Measurements from ENCODE around the gene CAB39L. TPM values are rescaled to one million over a fixed set of nuclear protein-coding genes. Genes with fewer than 3 reads are reported as not detected.

Gene CAB39L
- total RNA-seq, 1 donor from 2014 or later, result 5.7 TPM

DNA sequence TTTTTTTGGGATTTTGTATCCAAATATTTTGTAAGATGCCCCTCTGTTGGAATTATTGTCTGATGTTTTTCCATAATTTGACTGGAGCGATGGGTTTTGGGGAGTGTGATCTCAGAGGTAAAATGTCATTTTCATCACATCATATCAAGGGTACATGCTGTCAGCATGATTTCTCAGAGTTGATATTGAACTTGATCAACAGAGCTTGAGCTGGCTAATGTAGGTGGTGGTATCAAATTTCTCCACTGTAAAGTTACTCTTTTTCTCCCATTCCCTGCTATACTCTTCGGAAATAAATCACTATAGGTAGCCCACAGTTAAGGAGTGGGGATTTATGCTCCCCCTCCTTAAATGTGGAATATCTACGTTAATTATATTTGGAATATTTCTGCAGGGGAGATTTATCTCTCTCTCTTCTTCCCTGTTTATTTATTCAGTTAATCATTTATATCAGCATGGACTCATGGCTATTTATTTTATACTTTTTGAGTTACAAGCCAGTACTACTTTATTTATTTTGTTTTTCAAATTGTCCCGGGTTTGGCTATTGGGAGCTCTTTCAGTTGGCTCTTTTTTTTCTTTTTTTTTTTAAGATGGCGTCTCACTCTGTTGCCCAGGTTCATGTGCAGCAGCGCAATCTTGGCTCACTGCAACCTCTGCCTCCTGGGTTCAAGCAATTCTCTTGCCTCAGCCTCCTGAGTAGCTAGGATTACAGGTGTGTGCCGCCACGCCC, 9.0 kb upstream of the CAB39L start:
- DNase-seq, result no peak
- Mint-ChIP-seq H3K27me3 (no peaks in the 10 kb centered on the region), H3K36me3 (ENCODE audit: low read depth) (peaks cover 43% of the 10 kb centered on the region), H3K4me3 (no peak overlapping the region), H3K9me3 (no peaks in the 10 kb centered on the region), H3K27ac (no peak overlapping the region), H3K4me1 (peaks cover 33% of the 10 kb centered on the region)
- intact Hi-C loops (cut with micrococcal nuclease), result no loop called here

DNA sequence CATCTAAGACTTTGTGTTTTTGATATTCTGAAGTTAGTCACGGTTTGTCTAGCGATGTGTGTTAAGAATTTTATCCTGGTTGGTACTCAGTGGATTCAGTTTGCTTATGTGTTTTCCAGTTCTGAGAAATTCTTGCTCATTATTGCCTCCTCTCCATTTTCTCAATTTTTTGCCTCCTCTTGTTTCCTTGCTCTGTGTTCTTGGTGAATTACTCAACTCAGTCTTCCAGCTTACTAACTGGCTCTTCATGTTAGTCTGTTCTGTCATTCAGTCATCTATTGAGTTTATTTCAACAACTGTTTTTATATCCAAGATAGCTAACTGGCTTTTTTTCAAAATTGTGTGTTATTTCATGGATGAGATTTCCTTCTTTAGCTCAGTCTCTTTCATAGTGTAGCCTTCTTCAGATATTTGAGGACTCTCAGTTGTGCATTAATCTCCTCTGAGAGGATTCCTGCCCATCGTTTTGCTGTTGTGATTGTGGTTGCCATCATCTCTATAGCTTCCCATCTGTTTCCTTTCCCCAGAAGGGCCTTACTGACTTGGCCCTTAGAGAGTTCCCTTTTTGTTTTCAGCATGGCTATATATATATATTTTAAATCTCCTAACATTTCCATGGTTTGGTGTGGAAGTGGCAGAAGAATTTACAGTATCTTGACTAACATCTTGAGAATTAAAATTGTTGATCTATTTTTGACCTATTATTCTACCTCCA, 6.4 kb upstream of the CAB39L start:
- H3K27ac Mint-ChIP-seq, result peak overlapping the region; percentile 72
- no peaks in the 10 kb centered on the region for H3K27me3 Mint-ChIP-seq
- intact Hi-C loops (cut with micrococcal nuclease), result no loop called here
- H3K4me3 Mint-ChIP-seq, result peak overlapping the region; percentile 34
- no peak for DNase-seq
- H3K4me1 Mint-ChIP-seq, result peaks cover 47% of the 10 kb centered on the region
- no peaks in the 10 kb centered on the region for H3K9me3 Mint-ChIP-seq
- H3K36me3 Mint-ChIP-seq (ENCODE audit: low read depth), result peaks cover 43% of the 10 kb centered on the region

- Mint-ChIP-seq H3K36me3 (ENCODE audit: low read depth) (peaks cover 42% of the 10 kb centered on the region), H3K27ac (no peak overlapping the region), H3K9me3 (no peaks in the 10 kb centered on the region), H3K4me1 (peaks cover 41% of the 10 kb centered on the region), H3K4me3 (no peak overlapping the region), H3K27me3 (no peaks in the 10 kb centered on the region)
- intact Hi-C loops (cut with micrococcal nuclease), result loop anchor here (10.0 kb wide), 1 partner anchor 564 kb away; no protein-coding TSS in a partner anchor
- DNase-seq, result no peak
Measured at GRCh38 chr13:49448753-49449152, 4.9 kb upstream of the CAB39L start.

- Mint-ChIP-seq H3K27me3 (no peaks in the 10 kb centered on the region), H3K27ac (peak overlapping the region; percentile 58), H3K4me1 (peaks cover 54% of the 10 kb centered on the region), H3K9me3 (no peaks in the 10 kb centered on the region), H3K36me3 (ENCODE audit: low read depth) (peaks cover 33% of the 10 kb centered on the region), H3K4me3 (peak overlapping the region; percentile 71)
- intact Hi-C loops (cut with micrococcal nuclease), result loop anchor here (10.0 kb wide), 1 partner anchor 562 kb away; no protein-coding TSS in a partner anchor
- no peak for DNase-seq
Measured at GRCh38 chr13:49446473-49446872, 2.6 kb upstream of the CAB39L start.

DNA sequence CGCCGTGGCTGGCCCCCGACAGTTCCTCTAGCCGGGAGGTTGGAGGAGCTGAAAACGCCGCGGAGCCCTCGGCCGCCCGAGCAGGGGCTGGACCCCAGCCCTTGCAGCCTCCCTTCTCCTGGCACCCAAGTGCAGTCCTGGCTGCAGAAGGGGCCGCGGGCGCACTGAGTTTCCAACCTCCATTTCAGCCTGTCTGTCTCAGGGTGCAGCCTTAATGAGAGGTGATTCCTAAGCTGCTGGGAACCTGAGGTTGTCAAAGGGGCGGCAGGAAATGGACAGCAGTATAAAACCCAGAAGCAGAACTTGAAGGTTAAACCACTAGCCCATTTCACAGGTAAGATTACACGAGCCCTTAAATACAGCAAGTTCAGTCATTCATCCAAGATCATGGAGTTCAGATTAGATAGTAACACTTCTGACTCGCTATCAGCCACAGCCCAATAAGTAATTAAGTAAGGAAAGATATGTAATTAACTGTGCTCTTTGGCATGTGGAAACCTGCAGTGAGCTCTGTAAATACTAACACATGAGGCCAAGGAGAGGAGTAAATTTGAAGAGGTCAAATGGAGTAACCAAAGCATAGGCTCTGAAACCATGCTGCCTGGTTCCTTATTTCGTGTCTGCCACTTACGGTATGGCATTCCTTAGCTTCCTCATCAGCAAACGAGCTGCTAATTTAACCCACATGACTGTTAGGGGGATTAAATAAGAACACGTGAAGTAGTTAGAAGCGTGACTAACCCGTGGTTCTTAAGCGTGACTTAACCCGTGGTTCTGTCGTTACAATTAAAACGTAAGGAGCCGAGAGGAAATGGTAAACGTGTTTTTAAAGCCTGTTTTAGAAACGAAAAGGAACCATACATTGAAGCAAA, 896 bp upstream of the CAB39L start:
- intact Hi-C loops (cut with micrococcal nuclease), result loop anchor here (1.0 to 10.0 kb wide), 8 partner anchors 10 to 560 kb away; partner anchors contain the start of genes CDADC1, FNDC3A, PHF11 and RCBTB1
- Mint-ChIP-seq H3K4me3 (peak overlapping the region; percentile 95), H3K27ac (peak overlapping the region; percentile 98), H3K9me3 (no peaks in the 10 kb centered on the region), H3K4me1 (peaks cover 52% of the 10 kb centered on the region), H3K27me3 (peaks cover 2% of the 10 kb centered on the region), H3K36me3 (ENCODE audit: low read depth) (peaks cover 27% of the 10 kb centered on the region)
- peak; percentile 76 for DNase-seq

DNA sequence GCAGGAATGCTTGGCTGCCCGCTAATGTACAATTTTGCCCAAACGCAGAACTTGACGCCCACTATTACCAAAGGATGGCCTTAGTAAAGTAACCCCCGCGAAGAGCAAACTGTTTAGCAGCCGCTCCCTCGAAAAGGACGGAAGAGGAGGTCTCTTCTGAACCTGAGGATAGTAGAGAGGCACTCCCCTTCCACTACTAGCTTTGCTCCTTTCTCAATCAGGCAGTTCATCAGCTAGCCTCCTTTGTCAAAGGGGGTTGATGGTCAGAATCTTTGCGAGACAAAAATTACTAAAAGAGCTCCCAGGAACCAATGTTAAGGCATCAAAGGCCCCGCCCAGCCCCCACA, 534 bp downstream of the CAB39L start:
- intact Hi-C loops (cut with micrococcal nuclease), result loop anchor here (2.0 to 10.0 kb wide), 6 partner anchors 143 to 559 kb away; partner anchors contain the start of genes CDADC1, FNDC3A and SPRYD7
- Mint-ChIP-seq H3K27ac (peak overlapping the region; percentile 98), H3K36me3 (ENCODE audit: low read depth) (peaks cover 15% of the 10 kb centered on the region), H3K4me1 (peaks cover 41% of the 10 kb centered on the region), H3K27me3 (peaks cover 2% of the 10 kb centered on the region), H3K4me3 (peak overlapping the region; percentile 95), H3K9me3 (no peaks in the 10 kb centered on the region)
- DNase-seq, result no peak

DNA sequence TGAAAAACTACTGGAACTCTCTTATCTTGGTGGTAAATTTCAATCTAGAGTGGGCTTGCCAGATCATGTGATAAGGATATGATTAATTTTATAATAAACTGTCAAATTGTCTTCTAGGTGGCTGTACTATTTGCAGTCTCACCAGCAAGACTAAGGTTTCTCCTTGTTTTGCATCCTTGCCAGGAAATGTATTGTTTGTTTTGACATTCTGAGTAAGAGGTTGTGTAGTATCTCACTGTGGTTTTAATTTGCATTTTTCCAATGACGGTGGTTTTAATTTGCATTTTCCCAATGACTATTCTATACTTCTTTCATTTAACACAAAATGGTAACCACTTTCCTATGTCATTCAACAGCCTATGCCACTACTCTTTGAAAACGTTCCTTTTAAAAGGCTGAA, 2.0 kb downstream of the CAB39L start:
- no peak for DNase-seq
- Mint-ChIP-seq H3K9me3 (no peaks in the 10 kb centered on the region), H3K27ac (peak overlapping the region; percentile 98), H3K36me3 (ENCODE audit: low read depth) (peaks cover 11% of the 10 kb centered on the region), H3K4me3 (peak overlapping the region; percentile 57), H3K4me1 (peaks cover 33% of the 10 kb centered on the region), H3K27me3 (peaks cover 5% of the 10 kb centered on the region)
- intact Hi-C loops (cut with micrococcal nuclease), result loop anchor here (2.0 to 10.0 kb wide), 6 partner anchors 141 to 557 kb away; partner anchors contain the start of genes CDADC1, FNDC3A and SPRYD7

GRCh38 chr13:49441312-49441711, 2.6 kb downstream of the CAB39L start:
- peaks cover 5% of the 10 kb centered on the region for H3K27me3 Mint-ChIP-seq
- peaks cover 29% of the 10 kb centered on the region for H3K4me1 Mint-ChIP-seq
- H3K4me3 Mint-ChIP-seq, result no peak overlapping the region
- intact Hi-C loops (cut with micrococcal nuclease), result loop anchor here (5.0 to 10.0 kb wide), 5 partner anchors 166 to 557 kb away; partner anchors contain the start of genes CDADC1, FNDC3A and SPRYD7
- peak overlapping the region; percentile 98 for H3K27ac Mint-ChIP-seq
- H3K36me3 Mint-ChIP-seq (ENCODE audit: low read depth), result peaks cover 11% of the 10 kb centered on the region
- no peak for DNase-seq
- H3K9me3 Mint-ChIP-seq, result no peaks in the 10 kb centered on the region

DNA sequence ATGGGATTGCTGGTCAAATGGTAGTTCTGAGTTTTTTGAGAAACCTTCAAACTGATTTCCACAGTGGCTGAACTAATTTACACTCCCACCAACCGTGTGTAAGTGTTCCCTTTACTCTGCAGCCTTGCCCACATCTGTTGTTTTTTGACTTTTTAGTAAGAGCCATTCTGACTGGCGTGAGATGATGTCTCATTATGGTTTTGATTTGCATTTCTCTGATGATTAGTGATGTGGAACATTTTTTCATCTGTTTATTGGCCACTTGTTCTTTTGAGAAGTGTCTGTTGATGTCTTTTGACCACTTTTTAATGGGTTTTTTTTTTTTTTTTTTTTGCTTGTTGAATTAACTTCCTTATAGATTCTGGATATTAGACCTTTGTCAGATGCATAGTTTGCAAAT, 4.3 kb downstream of the CAB39L start:
- Mint-ChIP-seq H3K4me3 (no peak overlapping the region), H3K27ac (no peak overlapping the region), H3K9me3 (no peaks in the 10 kb centered on the region), H3K4me1 (peaks cover 24% of the 10 kb centered on the region), H3K27me3 (peaks cover 5% of the 10 kb centered on the region), H3K36me3 (ENCODE audit: low read depth) (peaks cover 9% of the 10 kb centered on the region)
- no peak for DNase-seq
- intact Hi-C loops (cut with micrococcal nuclease), result loop anchor here (5.0 to 10.0 kb wide), 5 partner anchors 168 to 555 kb away; partner anchors contain the start of genes CDADC1, FNDC3A and SPRYD7

- intact Hi-C loops (cut with micrococcal nuclease), result no loop called here
- peaks cover 15% of the 10 kb centered on the region for H3K4me1 Mint-ChIP-seq
- peaks cover 8% of the 10 kb centered on the region for H3K36me3 Mint-ChIP-seq (ENCODE audit: low read depth)
- no peaks in the 10 kb centered on the region for H3K9me3 Mint-ChIP-seq
- no peak for DNase-seq
- H3K27me3 Mint-ChIP-seq, result peaks cover 5% of the 10 kb centered on the region
- H3K4me3 Mint-ChIP-seq, result no peak overlapping the region
- no peak overlapping the region for H3K27ac Mint-ChIP-seq
Measured at GRCh38 chr13:49437705-49438104, 6.2 kb downstream of the CAB39L start.

DNA sequence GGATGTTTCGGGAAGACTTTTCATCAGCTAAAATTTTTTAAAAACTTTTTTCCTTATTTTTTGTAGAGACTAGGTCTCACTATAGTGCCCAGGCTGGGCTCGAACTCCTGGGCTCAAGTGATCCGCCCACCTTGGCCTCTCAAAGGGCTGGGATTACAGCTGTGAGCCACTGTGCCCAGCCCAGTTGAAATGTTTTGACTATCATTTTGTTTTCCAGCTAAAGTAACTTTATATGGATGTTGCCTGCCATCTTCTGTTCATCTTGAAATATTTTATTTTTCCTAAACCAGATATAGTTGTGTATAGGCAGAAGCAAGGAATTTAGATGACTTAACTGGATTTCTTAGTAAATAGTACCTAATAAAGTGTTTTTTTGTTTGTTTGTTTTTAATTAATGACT, 7.0 kb downstream of the CAB39L start:
- Mint-ChIP-seq H3K27ac (no peak overlapping the region), H3K4me1 (peaks cover 9% of the 10 kb centered on the region), H3K4me3 (no peak overlapping the region), H3K36me3 (ENCODE audit: low read depth) (peaks cover 4% of the 10 kb centered on the region), H3K27me3 (peaks cover 5% of the 10 kb centered on the region), H3K9me3 (no peaks in the 10 kb centered on the region)
- intact Hi-C loops (cut with micrococcal nuclease), result no loop called here
- DNase-seq, result no peak

DNA sequence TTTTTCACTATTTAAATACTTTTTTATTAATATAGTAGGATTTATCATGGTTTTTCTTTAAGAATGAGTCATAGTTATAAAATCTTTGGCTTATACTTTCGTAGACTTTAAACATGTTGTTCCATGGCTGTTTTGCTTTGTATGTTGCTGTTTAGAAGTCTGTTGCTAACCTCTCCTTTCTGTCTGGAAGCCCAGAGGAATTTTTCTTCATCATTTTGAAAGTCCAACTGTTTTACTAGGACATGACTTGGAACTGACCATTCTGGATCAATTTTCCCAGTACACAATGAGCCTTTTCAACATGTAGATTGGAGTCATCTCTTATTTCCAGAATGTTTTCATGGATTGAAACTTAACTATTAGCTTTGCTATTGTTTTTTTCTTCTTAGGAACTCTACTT, 7.9 kb downstream of the CAB39L start:
- no peak for DNase-seq
- Mint-ChIP-seq H3K9me3 (no peaks in the 10 kb centered on the region), H3K27ac (no peak overlapping the region), H3K4me3 (no peak overlapping the region), H3K36me3 (ENCODE audit: low read depth) (peaks cover 4% of the 10 kb centered on the region), H3K27me3 (peaks cover 5% of the 10 kb centered on the region), H3K4me1 (peaks cover 5% of the 10 kb centered on the region)
- intact Hi-C loops (cut with micrococcal nuclease), result no loop called here

- no peak for DNase-seq
- Mint-ChIP-seq H3K36me3 (ENCODE audit: low read depth) (peaks cover 4% of the 10 kb centered on the region), H3K27me3 (no peaks in the 10 kb centered on the region), H3K9me3 (no peaks in the 10 kb centered on the region), H3K27ac (no peak overlapping the region), H3K4me1 (no peaks in the 10 kb centered on the region), H3K4me3 (no peak overlapping the region)
- intact Hi-C loops (cut with micrococcal nuclease), result no loop called here
Measured at GRCh38 chr13:49429121-49429520, 14.7 kb downstream of the CAB39L start.

Data from activated CD4-positive, alpha-beta T cell treated with anti-CD3 and anti-CD28 coated beads, Interleukin-2, amount 10 ng/mL, durations not matched to agents 24 days and 14 days (primary cell).